GM08714 (cell line): ENCODE data around the gene JAZF1.

Experiments used
- H3K4me3 ChIP-seq: fragments of 200-500 bp; sonication (Bioruptor generic); 2 replicates; pipeline ENCODE4 v1.5.1; 2014; ENCODE audit warnings: mild to moderate bottlenecking, low read length, inconsistent platforms
- ZNF274 ChIP-seq: IDR thresholded peaks from 2 replicates; pipeline ENCODE4 v1.6.1; 2012; ENCODE audit warnings: mild to moderate bottlenecking, low read depth, low read length

The JAZF1 gene

DNA sequence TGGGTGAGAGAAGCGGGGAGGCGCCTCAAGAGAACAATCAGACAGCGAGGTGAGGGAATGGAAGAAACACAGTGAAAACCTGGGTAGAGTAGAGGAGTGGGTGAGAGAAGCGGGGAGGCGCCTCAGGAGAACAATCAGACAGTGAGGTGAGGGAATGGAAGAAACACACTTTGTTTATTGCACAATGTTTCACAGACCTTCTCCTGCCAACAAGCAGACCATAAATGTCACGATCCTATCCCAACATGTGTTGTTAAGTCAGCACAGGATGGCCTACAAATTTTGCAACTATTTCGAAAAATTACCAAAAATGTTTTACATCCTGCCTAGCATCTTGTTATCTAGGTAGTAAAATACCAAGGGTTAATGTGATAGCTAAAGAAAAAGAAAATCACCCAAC is 115.3 kb downstream of the JAZF1 start:
- no peak for TF ChIP-seq ZNF274
- H3K4me3 ChIP-seq = no peak overlapping the region

DNA sequence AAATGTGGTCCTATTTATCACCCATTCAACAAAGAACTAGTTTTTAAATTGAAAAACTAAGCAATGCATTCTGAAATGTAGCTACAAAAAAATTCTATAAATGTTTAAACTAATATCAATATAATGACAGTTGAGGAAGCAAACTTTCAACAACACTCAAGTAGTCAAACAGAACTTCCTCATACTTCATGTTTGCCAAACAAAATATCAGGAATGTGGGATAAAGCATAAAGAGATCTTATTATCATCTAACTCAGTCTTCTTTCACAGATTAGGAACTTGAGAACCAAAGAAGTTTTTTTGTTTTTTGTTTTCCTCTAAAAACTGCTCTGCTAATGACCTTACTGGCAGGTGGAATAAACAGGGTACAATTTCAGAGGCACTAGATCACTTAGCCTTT is 116.2 kb downstream of the JAZF1 start:
- no peak for TF ChIP-seq ZNF274
- no peak overlapping the region for H3K4me3 ChIP-seq

DNA sequence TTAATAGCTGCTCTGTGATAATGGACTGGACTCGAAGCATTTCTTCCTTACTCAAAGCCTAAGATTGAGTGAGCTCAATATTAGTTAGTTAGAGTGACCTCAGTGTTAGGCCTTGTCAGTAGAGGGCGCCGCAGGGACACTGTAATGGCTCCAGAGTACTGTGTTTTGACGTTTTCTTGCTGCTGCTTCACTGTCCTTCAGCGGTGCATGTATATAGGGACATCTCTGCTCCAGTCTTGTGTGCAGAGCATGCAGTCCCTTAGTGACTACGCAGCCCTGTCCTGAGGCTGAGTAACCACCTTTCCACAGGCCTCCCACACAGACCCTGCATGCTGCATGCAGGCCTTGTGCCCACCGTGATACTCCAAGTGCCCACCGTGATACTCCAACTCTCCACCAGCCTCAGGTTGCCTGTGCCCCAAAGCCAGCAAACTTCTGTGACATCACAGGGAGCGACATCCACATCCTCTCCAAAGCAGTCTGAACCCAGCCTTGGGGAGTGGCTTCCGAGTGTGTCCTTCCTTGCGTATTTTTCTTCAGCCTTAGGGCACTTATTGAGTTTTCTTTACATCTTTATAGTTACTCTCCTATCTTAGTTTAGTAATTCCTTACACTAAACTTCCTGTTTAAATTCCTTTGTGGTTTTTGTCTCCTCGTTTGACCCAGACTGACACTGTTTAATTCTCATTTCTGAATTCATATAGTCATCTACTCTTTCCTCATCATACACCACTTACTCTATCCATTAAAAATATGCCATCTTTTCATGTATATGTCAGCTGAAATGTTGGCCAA is 118.2 kb downstream of the JAZF1 start:
- H3K4me3 ChIP-seq = no peak overlapping the region
- no peak for TF ChIP-seq ZNF274

DNA sequence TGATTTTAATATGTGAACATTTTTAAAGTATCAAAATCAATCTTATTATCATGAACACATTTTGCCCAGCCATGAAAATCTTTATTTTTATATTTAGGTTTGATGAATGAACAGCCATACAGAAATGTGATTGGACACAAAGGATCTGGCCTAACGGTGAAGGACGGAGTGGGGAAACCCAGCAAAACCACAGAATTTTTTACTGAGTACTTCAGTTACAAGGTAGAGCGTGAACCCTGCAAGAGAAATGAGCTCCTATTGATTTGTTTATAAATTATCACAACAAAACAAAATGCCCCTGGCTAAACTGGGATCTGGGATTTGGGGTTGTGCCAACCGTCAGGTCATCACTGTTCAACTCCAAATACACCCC is 118.8 kb downstream of the JAZF1 start:
- no peak for TF ChIP-seq ZNF274

DNA sequence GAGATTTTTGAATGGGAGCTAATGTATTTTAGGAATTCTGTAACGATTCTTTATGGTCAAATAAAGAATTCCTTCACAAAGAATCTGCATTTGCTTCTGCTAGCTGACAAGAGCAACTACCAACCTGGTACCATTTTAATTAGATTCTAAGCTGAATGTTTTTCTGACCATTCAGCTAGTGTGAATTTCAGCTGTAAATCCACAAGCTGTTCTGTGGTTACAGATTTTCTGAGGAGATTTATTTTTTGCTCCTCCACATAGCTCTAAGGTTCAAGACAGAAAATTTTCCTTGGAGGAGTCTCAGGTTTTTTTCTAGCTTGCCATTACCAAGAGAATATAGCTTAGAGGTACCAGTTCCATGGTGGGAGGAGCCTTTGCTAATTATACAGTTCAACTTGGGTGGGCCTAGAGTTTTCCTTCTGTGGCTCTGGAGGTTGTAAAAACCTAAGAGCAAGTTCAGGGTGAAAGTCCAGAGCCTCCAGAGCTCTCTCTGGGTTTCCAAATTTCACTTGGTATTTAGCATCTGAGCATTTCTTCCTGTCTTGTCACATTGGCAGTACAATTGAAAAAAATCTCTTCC is 120.1 kb downstream of the JAZF1 start:
- no peak for TF ChIP-seq ZNF274

More for the DNA sequence above, 118.8 kb downstream of the JAZF1 start:
- no peak overlapping the region for H3K4me3 ChIP-seq

DNA sequence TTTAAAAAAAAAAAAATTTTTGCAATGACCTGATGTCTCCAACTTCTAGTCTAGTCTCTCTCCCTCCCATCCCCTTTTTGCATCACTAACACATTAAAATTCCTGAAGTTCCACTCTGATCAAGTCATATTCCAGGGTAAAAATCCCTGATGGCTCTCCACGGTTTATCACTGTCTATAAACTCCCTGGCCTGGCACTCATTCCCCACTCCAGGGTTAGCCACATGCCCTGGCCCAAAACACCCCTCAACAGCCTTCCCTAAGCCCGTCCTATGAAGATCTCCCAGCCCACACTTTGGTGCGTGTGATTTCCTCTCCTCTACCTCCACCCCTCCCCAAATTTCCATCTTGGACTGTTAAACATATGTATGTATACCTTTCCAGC is 125.4 kb downstream of the JAZF1 start:
- no peak overlapping the region for H3K4me3 ChIP-seq
- no peak for TF ChIP-seq ZNF274

More for the DNA sequence above, 120.1 kb downstream of the JAZF1 start:
- H3K4me3 ChIP-seq = no peak overlapping the region

DNA sequence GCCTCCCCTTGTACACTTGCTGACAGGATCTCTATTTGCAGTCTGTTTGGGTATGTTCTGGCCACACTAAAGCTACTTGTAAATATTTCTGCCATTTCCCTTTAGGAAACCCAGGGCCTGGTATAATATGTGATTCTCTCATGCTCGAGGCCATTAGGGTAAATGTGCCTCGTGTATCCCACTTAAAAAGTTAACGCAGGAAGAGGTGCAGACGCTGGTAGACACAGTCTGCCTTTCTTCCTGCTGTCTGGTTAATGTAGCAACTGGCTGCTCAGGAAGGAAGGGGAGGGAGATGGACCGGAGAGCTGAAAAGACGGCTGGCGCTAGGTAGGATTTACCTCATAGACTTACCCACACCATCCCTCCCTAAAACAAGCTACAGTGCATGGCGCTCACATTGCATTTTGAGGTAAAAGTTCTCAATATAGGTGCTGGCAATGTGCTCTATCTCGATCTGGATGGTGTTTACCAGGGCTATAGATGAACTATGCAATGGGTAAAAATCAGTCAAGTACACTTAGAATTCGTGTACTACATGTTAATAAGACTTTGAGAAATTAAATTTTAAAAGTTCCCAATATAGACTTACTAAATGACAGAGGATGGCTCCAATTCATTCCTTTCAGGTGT is 125.9 kb downstream of the JAZF1 start:
- no peak overlapping the region for H3K4me3 ChIP-seq
- TF ChIP-seq ZNF274 = no peak

DNA sequence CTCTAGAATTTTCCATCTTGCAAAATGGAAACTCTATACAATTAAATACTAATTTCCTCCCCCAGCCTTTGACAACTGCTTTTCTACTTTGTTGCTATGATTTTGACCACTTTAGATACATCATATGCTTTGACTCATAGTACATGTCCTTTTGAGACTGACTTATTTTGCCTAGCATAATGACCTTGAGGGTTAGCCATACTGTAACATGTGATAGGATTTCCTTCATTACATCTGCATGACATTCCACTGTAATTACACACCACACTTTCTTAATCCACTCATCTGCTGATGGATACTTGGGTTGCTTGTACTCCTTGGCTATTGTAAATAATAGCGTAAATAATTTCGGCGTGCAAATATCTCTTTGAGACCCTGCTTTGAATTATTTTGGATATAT is 127.7 kb downstream of the JAZF1 start:
- H3K4me3 ChIP-seq = no peak overlapping the region
- TF ChIP-seq ZNF274 = no peak

DNA sequence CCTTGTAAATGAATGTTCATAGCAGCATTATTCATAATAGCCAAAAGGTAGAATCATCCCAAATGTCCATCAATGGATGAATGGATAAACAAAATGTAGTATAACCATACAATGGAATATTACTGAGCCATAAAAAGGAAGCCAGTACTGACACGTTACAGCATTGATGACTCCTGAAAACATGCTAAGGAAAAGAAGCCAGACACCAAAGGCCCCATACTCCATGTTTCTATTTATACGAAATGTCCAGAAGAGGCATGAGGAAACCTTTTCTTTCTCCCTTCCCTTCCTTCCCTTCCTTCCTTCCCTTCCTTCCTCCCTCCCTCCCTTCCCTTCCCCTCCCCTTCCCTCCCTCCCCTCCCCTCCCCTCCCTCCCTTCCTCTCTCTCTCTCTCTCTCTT is 131.9 kb downstream of the JAZF1 start:
- no peak overlapping the region for H3K4me3 ChIP-seq
- TF ChIP-seq ZNF274 = no peak

DNA sequence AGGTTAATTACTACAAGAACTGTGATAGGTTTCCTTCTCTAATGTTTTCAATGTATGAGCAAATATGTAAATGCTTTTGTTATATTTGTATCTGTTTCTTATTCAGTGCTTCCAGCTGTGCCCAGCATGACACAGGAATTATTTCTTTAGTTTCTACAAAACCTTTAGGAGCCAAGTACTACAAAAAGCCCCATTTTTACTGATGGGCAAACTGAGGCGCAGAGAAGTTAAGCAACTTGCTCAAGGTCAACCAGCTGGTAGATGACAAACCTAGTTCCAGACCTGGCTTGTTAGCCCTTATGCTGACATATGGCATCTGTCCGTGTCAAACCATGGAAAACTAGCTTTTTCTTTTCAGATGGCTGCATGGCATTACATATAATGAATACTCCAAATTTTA is 134.6 kb downstream of the JAZF1 start:
- TF ChIP-seq ZNF274 = no peak
- no peak overlapping the region for H3K4me3 ChIP-seq

DNA sequence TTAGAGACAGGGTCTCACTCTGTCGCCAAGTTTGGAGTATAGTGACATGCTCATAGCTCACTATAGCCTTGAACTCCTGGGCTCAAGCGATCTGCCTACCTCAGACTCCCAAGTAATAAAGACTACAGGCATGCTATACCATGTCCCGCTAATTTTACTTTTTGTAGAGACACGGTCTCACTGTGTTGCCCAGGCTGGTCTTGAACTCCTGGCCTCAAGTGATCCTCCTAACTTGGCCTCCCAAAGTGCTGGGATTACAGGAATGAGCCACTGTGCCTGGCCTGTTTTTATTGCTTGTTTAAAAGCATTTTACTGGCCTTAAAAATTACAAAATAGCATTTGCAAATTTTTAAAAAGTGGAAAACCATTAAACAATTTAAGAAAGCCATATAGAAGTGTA is 135.0 kb downstream of the JAZF1 start:
- H3K4me3 ChIP-seq = no peak overlapping the region
- no peak for TF ChIP-seq ZNF274

DNA sequence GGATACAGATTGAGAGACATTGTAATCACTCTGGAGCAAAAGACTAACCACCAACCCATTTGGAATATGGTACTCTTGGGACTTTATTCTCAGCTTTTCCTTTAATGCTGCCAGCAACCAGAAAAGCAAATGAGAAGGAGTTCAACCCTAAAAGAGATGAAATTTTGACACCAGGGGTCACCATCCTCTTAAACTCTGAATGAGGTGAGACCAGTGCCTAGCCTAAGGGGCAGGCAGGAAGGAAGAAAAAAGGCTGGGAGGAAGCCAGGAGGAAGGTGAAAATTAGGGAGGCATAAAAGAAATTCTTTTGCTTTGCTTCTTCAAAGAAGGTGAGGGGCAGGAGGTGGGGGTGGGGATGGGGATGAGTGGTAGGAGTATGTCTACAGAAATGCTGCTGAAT is 135.8 kb downstream of the JAZF1 start:
- no peak overlapping the region for H3K4me3 ChIP-seq
- no peak for TF ChIP-seq ZNF274

DNA sequence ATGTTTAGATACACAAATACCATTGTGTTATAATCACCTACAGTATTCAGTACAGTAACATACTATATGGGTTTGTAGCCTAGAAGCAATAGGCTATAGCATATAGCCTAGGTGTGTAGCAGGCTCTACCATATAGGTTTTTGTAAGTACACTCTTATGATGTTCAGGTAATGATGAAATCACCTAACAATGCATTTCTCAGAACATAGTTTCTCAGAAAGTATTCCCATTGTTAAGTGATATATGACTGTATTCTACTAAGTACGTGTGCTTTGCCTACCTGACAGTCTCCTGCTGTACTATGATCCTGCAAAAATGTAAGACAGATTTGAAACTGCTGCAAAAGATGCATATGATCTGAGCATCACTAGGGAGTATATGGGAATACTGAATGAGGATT is 137.9 kb downstream of the JAZF1 start:
- H3K4me3 ChIP-seq = no peak overlapping the region
- TF ChIP-seq ZNF274 = no peak

DNA sequence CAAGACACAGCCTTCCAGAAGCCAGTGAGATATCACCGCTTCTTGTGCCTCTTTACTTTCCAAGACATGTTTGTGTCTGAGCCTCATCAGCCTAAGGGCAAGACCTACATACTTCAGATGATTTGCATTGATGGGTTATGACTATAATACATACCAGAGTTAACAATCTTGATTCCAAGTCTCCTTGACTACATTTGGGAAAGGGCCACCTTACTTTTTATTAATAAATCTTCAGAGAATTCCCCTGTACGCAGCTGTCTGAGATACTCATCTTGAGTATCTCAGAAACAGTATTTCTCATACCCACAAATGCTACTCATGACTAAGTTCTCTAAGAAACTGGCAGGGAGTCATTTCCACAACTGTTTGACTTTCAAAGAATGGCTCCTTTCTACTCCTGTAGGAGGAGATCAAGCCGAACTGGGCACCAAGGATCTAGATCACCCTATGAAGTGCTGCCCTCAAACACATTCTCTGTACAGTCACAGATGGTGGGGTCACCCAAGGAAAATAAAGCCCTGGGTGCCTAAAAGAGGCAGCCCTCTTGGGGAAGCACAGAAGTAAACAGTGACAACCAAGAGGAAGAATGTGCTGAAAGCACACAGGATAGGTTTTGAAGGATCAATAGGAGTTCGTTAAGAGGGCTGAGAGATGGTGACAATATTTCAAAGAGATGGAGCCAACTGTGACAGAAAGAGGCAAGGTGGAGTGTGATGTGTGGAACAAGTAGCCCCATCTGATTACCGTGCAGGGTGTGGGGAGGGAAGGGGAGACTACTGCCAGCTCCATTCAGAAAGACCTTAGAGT is 138.9 kb downstream of the JAZF1 start:
- H3K4me3 ChIP-seq = no peak overlapping the region
- TF ChIP-seq ZNF274 = no peak
